H9 (cell line): ENCODE data around the gene TBC1D22A. TPM values are rescaled to one million over a fixed set of nuclear protein-coding genes. Genes with fewer than 3 reads are reported as not detected.

Source experiments
- DNase-seq: peaks from one replicate; pipeline ENCODE4 v3.0.0-alpha.2; 2017
- H2AFZ ChIP-seq: one replicate; pipeline ENCODE4 v1.6.1; 2013; ENCODE audit warnings: mild to moderate bottlenecking, low read length, control low read depth, moderate library complexity
- H2AK5ac ChIP-seq: 2 replicates; pipeline ENCODE4 v1.6.1; 2013; ENCODE audit warnings: low read length, control low read depth, mixed read lengths; ENCODE audit not compliant: insufficient read length
- H2BK120ac ChIP-seq: one replicate; pipeline ENCODE4 v1.6.1; 2013; ENCODE audit warnings: low read depth, mild to moderate bottlenecking, low read length, control low read depth, inconsistent platforms; ENCODE audit not compliant: poor library complexity, severe bottlenecking
- H2BK12ac ChIP-seq: 2 replicates; pipeline ENCODE4 v1.6.1; 2013; ENCODE audit warnings: low read length, control low read depth, mixed read lengths, low read depth; ENCODE audit not compliant: insufficient read length
- H2BK15ac ChIP-seq: 2 replicates; pipeline ENCODE4 v1.6.1; 2013; ENCODE audit warnings: low read depth, low read length, control low read depth
- H2BK20ac ChIP-seq: one replicate; pipeline ENCODE4 v1.6.1; 2013; ENCODE audit warnings: low read depth, mild to moderate bottlenecking, low read length, control low read depth, inconsistent platforms; ENCODE audit not compliant: poor library complexity, severe bottlenecking
- H2BK5ac ChIP-seq: 2 replicates; pipeline ENCODE4 v1.6.1; 2013; ENCODE audit warnings: low read length, control low read depth, mixed read lengths; ENCODE audit not compliant: insufficient read length
- H3K14ac ChIP-seq: 2 replicates; pipeline ENCODE4 v1.6.1; 2013; ENCODE audit warnings: low read length, control low read depth; ENCODE audit not compliant: insufficient read depth
- H3K18ac ChIP-seq: 2 replicates; pipeline ENCODE4 v1.6.1; 2013; ENCODE audit warnings: low read depth, mild to moderate bottlenecking, mixed read lengths, low read length, control low read depth; ENCODE audit not compliant: insufficient read length
- H3K23ac ChIP-seq: 2 replicates; pipeline ENCODE4 v1.6.1; 2013; ENCODE audit warnings: low read length, control low read depth, mixed read lengths, low read depth; ENCODE audit not compliant: insufficient read length
- H3K23me2 ChIP-seq: 2 replicates; pipeline ENCODE4 v1.6.1; 2013; ENCODE audit warnings: low read depth, mild to moderate bottlenecking, mixed read lengths, low read length, control low read depth; ENCODE audit not compliant: insufficient read length, poor library complexity, severe bottlenecking
- H3K27ac ChIP-seq: 2 replicates; pipeline ENCODE4 v1.5.1; 2013; ENCODE audit warnings: low read length, control low read depth, mixed read lengths, low read depth; ENCODE audit not compliant: insufficient read length
- H3K27me3 ChIP-seq: 2 replicates; pipeline ENCODE4 v1.6.1; 2013; ENCODE audit warnings: low read length, control low read depth, inconsistent platforms; ENCODE audit not compliant: insufficient read depth
- H3K4ac ChIP-seq: 2 replicates; pipeline ENCODE4 v1.6.1; 2013; ENCODE audit warnings: low read depth, mild to moderate bottlenecking, control low read depth, inconsistent platforms, low read length, moderate library complexity
- H3K4me1 ChIP-seq: 2 replicates; pipeline ENCODE4 v1.6.1; 2013; ENCODE audit warnings: low read length, control low read depth, inconsistent platforms; ENCODE audit not compliant: insufficient read depth
- H3K4me2 ChIP-seq: 2 replicates; pipeline ENCODE4 v1.6.1; 2013; ENCODE audit warnings: low read length, control low read depth, mixed read lengths; ENCODE audit not compliant: insufficient read length, insufficient read depth
- H3K56ac ChIP-seq: 2 replicates; pipeline ENCODE4 v1.6.1; 2013; ENCODE audit warnings: low read depth, mild to moderate bottlenecking, mixed read lengths, low read length, control low read depth; ENCODE audit not compliant: insufficient read length
- H3K79me1 ChIP-seq: 2 replicates; pipeline ENCODE4 v1.6.1; 2013; ENCODE audit warnings: low read depth, mild to moderate bottlenecking, moderate library complexity, low read length, control low read depth, inconsistent platforms; ENCODE audit not compliant: insufficient read depth, poor library complexity, severe bottlenecking
- H3K79me2 ChIP-seq: 2 replicates; pipeline ENCODE4 v1.6.1; 2013; ENCODE audit warnings: low read length, control low read depth, inconsistent platforms; ENCODE audit not compliant: insufficient read depth
- H3K9ac ChIP-seq: 2 replicates; pipeline ENCODE4 v1.6.1; 2013; ENCODE audit warnings: low read length, control low read depth, mixed read lengths; ENCODE audit not compliant: insufficient read length; ENCODE audit errors: extremely low read depth
- H3K9me3 ChIP-seq: one replicate; pipeline ENCODE4 v1.6.1; 2013; ENCODE audit warnings: low read depth, low read length, inconsistent platforms; ENCODE audit not compliant: control insufficient read depth
- H3T11ph ChIP-seq: one replicate; pipeline ENCODE4 v1.6.1; 2013; ENCODE audit warnings: mild to moderate bottlenecking, low read length, control low read depth, inconsistent platforms
- H4K20me1 ChIP-seq: one replicate; pipeline ENCODE4 v1.6.1; 2013; ENCODE audit not compliant: control insufficient read depth, insufficient read length, insufficient read depth
- H4K5ac ChIP-seq: 2 replicates; pipeline ENCODE4 v1.6.1; 2013; ENCODE audit warnings: low read depth, mild to moderate bottlenecking, mixed read lengths, low read length, control low read depth; ENCODE audit not compliant: insufficient read length
- H4K8ac ChIP-seq: replicated peaks from 2 replicates; pipeline ENCODE4 v1.6.1; 2013; ENCODE audit warnings: low read length, control low read depth, mixed read lengths, low read depth; ENCODE audit not compliant: insufficient read length
- H4K91ac ChIP-seq: 2 replicates; pipeline ENCODE4 v1.6.1; 2013; ENCODE audit warnings: low read depth, mild to moderate bottlenecking, moderate library complexity, mixed read lengths, low read length, control low read depth; ENCODE audit not compliant: insufficient read length
- H3K27ac Mint-ChIP-seq, 3 experiments: 2 replicates in 2 of 3; 3 replicates in 1 of 3; pipeline ENCODE4 v1.8.0; 2020 to 2021; ENCODE audit warnings: mixed read lengths in 3 of 3, mild to moderate bottlenecking in 1 of 3, moderate library complexity in 1 of 3
- H3K27me3 Mint-ChIP-seq: 2 replicates; pipeline ENCODE4 v1.8.0; 2021; ENCODE audit warnings: low read depth, mild to moderate bottlenecking, moderate library complexity, mixed read lengths
- H3K36me3 Mint-ChIP-seq, 3 experiments: 2 replicates in 2 of 3; 3 replicates in 1 of 3; pipeline ENCODE4 v1.8.0; 2020 to 2021; ENCODE audit warnings: low read depth in 3 of 3, mixed read lengths in 3 of 3; ENCODE audit not compliant: insufficient read depth in 1 of 3
- H3K4me1 Mint-ChIP-seq, 2 experiments: 2 replicates each; pipeline ENCODE4 v1.8.0; 2020; ENCODE audit warnings: mixed read lengths in 2 of 2
- H3K4me3 Mint-ChIP-seq, 2 experiments: 2 replicates in 1 of 2; 3 replicates in 1 of 2; pipeline ENCODE4 v1.8.0; 2020 to 2021; ENCODE audit warnings: mild to moderate bottlenecking in 2 of 2, mixed read lengths in 2 of 2, moderate library complexity in 1 of 2
- H3K9me3 Mint-ChIP-seq, 2 experiments: 2 replicates in 1 of 2; 3 replicates in 1 of 2; pipeline ENCODE4 v1.8.0; 2020; ENCODE audit warnings: mild to moderate bottlenecking in 2 of 2, mixed read lengths in 2 of 2, moderate library complexity in 1 of 2
- WGBS: extraction: QIAGEN DNeasy Blood & Tissue Kit; methylation state at CpG from one replicate; pipeline ENCODE4 v1.1.7; 2013; ENCODE audit warnings: missing lambda C conversion rate, low lambda C conversion rate, mixed read lengths; ENCODE audit not compliant: insufficient read length; ENCODE audit errors: extremely low coverage; 5-methylcytosine and 5-hydroxymethylcytosine counted together
- total RNA-seq: library from RNA; stranded (reverse); gene quantifications from 2 replicates; pipeline ENCODE4 v1.2.1, GENCODE V29; 2021
- TF ChIP-seq, protein P1 (sequence below): fragments of 200-600 bp; sonication (generic); conservative IDR thresholded peaks from 3 replicates; pipeline ENCODE4 v1.8.0; 2021; ENCODE audit warnings: antibody characterized with exemption, mild to moderate bottlenecking

The TBC1D22A gene
- total RNA-seq, 1 experiment from 2014 or later = 20.8 TPM

DNA sequence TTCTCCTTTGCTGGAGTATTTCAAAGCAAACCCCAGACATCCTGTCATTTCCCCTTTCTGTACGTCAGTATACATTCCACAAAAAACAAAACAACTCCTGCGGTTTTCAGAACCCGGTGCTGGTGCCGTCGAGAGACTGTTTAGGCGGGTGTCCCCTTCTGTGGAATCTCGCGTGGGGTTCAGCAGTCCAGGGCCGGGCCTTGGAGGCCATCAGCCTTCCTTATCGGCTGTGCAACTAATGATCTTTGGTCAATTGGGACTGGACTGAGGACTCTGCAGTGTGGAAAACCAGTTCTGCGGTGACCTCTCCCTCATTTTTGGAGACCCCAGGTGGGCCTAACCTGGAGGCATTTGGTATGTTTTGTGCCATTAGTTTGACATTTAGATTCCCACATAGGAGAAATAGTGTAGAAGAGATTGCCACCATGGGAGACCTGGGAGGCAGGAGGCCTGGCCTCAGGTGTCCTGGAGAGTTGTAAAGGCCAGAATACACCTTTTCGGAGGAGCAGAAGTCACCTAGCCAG lies 84.4 kb downstream of the TBC1D22A start:
- Histone ChIP-seq H3K23ac (no peak overlapping the region), H3K4me1 (peaks cover 3% of the 10 kb centered on the region; the same call in 1 of the 2 replicates), H3K9ac (no peak overlapping the region), H2BK120ac (no peak overlapping the region), H3K14ac (no peak overlapping the region), H4K20me1 (no peaks in the 10 kb centered on the region), H3K4ac (no peak overlapping the region), H3K27ac (no peak overlapping the region), H3K18ac (no peak overlapping the region), H3K23me2 (no peaks in the 10 kb centered on the region), H3K9me3 (no peaks in the 10 kb centered on the region), H2BK15ac (no peak overlapping the region), H2AFZ (no peak overlapping the region), H4K5ac (no peak overlapping the region), H3K27me3 (no peaks in the 10 kb centered on the region), H3K4me2 (no peak overlapping the region), H2BK20ac (no peak overlapping the region), H3T11ph (no peak overlapping the region), H2AK5ac (no peak overlapping the region), H3K79me2 (no peaks in the 10 kb centered on the region), H4K91ac (no peak overlapping the region), H3K79me1 (no peaks in the 10 kb centered on the region), H2BK12ac (no peak overlapping the region), H3K56ac (no peak overlapping the region), H2BK5ac (no peak overlapping the region), H4K8ac (no peak overlapping the region)
- peaks cover 10 to 17% of the 10 kb centered on the region in 2 experiments for H3K4me1 Mint-ChIP-seq
- TF ChIP-seq, protein P1, sequence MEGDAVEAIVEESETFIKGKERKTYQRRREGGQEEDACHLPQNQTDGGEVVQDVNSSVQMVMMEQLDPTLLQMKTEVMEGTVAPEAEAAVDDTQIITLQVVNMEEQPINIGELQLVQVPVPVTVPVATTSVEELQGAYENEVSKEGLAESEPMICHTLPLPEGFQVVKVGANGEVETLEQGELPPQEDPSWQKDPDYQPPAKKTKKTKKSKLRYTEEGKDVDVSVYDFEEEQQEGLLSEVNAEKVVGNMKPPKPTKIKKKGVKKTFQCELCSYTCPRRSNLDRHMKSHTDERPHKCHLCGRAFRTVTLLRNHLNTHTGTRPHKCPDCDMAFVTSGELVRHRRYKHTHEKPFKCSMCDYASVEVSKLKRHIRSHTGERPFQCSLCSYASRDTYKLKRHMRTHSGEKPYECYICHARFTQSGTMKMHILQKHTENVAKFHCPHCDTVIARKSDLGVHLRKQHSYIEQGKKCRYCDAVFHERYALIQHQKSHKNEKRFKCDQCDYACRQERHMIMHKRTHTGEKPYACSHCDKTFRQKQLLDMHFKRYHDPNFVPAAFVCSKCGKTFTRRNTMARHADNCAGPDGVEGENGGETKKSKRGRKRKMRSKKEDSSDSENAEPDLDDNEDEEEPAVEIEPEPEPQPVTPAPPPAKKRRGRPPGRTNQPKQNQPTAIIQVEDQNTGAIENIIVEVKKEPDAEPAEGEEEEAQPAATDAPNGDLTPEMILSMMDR = no peak
- no peak for DNase-seq
- peaks cover 2 to 18% (median 17%) of the 10 kb centered on the region in 3 experiments; a peak in 6 of 7 replicates for H3K36me3 Mint-ChIP-seq
- H3K4me3 Mint-ChIP-seq = no peak overlapping the region
- no peak overlapping the region for H3K27ac Mint-ChIP-seq
- no peaks in the 10 kb centered on the region for H3K9me3 Mint-ChIP-seq
- no CpG with 5 or more reads among the region's 12 CpGs for WGBS
- H3K27me3 Mint-ChIP-seq = no peaks in the 10 kb centered on the region
